SK-N-SH treated with all-trans-retinoic acid at 6 μM for 48 hours (cell line): ENCODE results near the gene VEGFB.

Source experiments
- ATAC-seq: fragments of 200-7000 bp; cut with Tn5 transposase; 3 replicates; pipeline ENCODE4 v1.9.1; 2020; ENCODE audit warnings: mild to moderate bottlenecking, moderate library complexity
- BACH2 ChIP-seq: fragments of 250-450 bp; sonication (Bioruptor Pico); IDR thresholded peaks from 2 replicates; pipeline ENCODE4 v1.9.0; 2021; ENCODE audit warnings: mild to moderate bottlenecking, borderline replicate concordance
- CSRNP3 ChIP-seq: fragments of 250-450 bp; sonication (Bioruptor Pico); IDR thresholded peaks from 2 replicates; pipeline ENCODE4 v1.5.1; 2021; ENCODE audit warnings: mild to moderate bottlenecking, moderate library complexity
- ISL1 ChIP-seq: fragments of 250-450 bp; sonication (Bioruptor Pico); IDR thresholded peaks from 2 replicates; pipeline ENCODE4 v2.1.2; 2022; ENCODE audit warnings: mild to moderate bottlenecking, moderate library complexity
- POU6F1 ChIP-seq: fragments of 250-450 bp; sonication (Bioruptor Pico); IDR thresholded peaks from 2 replicates; pipeline ENCODE4 v1.8.0; 2021; ENCODE audit warnings: low read depth, mild to moderate bottlenecking, moderate library complexity, borderline replicate concordance
- TOX ChIP-seq: fragments of 250-450 bp; sonication (Bioruptor Pico); IDR thresholded peaks from 2 replicates; pipeline ENCODE4 v1.8.0; 2021; ENCODE audit warnings: mild to moderate bottlenecking, moderate library complexity, borderline replicate concordance
- TSHZ2 ChIP-seq: fragments of 250-450 bp; sonication (Bioruptor Pico); IDR thresholded peaks from 2 replicates; pipeline ENCODE4 v1.5.0; 2020; ENCODE audit warnings: mild to moderate bottlenecking, moderate library complexity
- ZC3H10 ChIP-seq: fragments of 250-450 bp; sonication (Bioruptor Pico); IDR thresholded peaks from 2 replicates; pipeline ENCODE4 v1.5.1; 2021; ENCODE audit warnings: mild to moderate bottlenecking, moderate library complexity
- ZFP3 ChIP-seq: fragments of 250-450 bp; sonication (Bioruptor Pico); IDR thresholded peaks from 2 replicates; pipeline ENCODE4 v1.5.0; 2020; ENCODE audit warnings: mild to moderate bottlenecking, moderate library complexity
- ZFP30 ChIP-seq: fragments of 450-650 bp; formaldehyde crosslinking; IDR thresholded peaks from 2 replicates; pipeline ENCODE4 v1.5.0; 2022; ENCODE audit warnings: mild to moderate bottlenecking, moderate library complexity
- ZNF565 ChIP-seq: fragments of 450-650 bp; formaldehyde crosslinking; conservative IDR thresholded peaks from 2 replicates; pipeline ENCODE4 v1.5.0; 2020; ENCODE audit warnings: low read depth, mild to moderate bottlenecking, moderate library complexity
- ZNF70 ChIP-seq: fragments of 450-650 bp; formaldehyde crosslinking; IDR thresholded peaks from 2 replicates; pipeline ENCODE4 v1.5.0; 2020; ENCODE audit warnings: mild to moderate bottlenecking, moderate library complexity

Gene VEGFB

DNA sequence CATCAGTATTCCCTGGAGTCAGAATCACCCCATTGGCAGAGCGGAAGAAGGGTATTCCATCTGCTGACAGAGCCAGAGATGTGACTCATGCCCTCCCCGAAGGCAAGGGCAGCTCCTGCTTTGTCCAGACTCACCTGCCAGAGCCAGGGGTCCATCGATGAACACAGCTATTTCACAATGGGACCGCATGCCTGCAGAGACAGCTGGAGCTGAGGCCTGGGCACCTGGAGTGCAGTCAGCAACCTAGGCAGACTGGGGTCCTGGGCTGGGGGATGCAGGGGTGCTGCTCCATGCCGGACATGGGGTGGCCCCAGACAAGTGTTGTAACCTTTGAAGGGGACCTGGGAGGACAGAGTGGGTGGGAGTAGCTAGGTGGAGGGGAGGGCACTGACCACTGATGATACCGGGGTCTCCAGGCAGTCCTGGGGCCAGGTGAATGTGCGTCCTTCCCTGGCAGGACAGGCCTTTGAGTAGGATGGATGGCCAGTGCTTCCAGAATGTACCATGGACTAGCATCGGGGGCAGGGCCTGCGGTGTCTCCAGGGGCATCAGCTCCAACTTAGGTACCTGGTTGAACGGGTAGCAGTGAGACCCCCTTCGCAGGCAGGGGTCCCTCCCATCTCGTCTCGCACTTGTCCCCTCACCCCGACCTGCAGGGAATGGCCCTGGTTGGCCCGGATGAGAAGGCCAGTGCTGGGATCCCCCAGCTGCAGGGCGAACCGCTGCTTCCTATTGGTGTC, 10.1 kb upstream of the VEGFB start (continued):
- TF ChIP-seq TSHZ2 (CRISPR knock-in tag) (no peak), CSRNP3 (CRISPR knock-in tag) (no peak), BACH2 (no peak), ZFP3 (CRISPR knock-in tag) (no peak)

DNA sequence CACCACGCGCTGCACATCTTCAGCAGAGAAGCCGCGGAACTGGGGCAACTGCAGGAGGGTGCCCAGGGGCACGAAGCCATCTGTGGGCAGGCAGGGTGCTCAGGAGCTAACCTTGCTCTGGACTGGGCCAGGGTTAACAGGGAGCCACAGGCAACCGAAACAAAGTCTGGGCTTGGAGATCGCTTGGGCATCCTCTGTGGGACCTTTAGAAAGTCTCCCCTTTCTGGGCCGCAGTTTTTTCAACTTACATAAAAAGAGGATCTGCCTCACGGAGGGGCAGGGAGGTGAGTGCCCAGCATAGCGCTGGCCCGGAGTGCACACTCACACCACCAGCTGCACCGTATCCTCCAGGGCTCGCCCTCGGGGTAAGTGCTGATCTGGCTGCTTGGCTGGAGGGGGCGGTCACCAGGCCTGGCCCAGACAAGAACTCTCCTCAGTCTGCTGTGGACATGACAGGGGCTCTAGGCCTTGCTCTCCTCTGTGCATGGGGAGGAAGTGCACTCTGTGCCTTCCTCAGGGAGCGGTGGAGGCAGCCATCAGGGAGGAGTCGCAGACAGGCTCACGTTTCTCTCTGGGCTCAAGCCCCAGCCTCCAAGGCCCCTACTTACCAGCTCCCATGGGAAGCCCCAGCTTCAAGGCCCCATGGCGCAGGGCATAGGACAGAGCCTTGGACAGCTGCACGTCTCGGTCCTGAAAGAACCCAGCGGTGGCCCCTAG, 9.3 kb upstream of the VEGFB start:
- no peak; the same call in 2 of the 3 replicates for ATAC-seq

More for the DNA sequence above, 9.3 kb upstream of the VEGFB start:
- no peak for TF ChIP-seq ZNF70
- no peak for TF ChIP-seq ZNF565 (CRISPR knock-in tag)
- TF ChIP-seq CSRNP3 (CRISPR knock-in tag) = no peak
- no peak for TF ChIP-seq POU6F1 (CRISPR knock-in tag)
- TF ChIP-seq ZFP30 (CRISPR knock-in tag) = no peak
- no peak for TF ChIP-seq ISL1 (CRISPR knock-in tag)
- TF ChIP-seq TSHZ2 (CRISPR knock-in tag) = no peak
- no peak for TF ChIP-seq TOX (CRISPR knock-in tag)
- no peak for TF ChIP-seq ZC3H10
